HepG2 (cell line): ENCODE data around the gene ARAP1. TPM values are rescaled to one million over a fixed set of nuclear protein-coding genes. Genes with fewer than 3 reads are reported as not detected.

Source experiments
- BHLHE40 ChIP-seq: IDR thresholded peaks from 2 replicates; pipeline ENCODE4 v1.6.1; 2011; ENCODE audit warnings: low read length, improper control_type of control experiment
- CHCHD3 ChIP-seq: sonication (generic); formaldehyde crosslinking; IDR thresholded peaks from 2 replicates; pipeline ENCODE4 v1.8.0; 2022; ENCODE audit warnings: mild to moderate bottlenecking, missing genetic modification reagents, moderate library complexity
- CHD2 ChIP-seq: IDR thresholded peaks from 2 replicates; pipeline ENCODE4 v1.6.1; 2011; ENCODE audit warnings: low read depth, low read length, improper control_type of control experiment
- ELF4 ChIP-seq: sonication (generic); formaldehyde crosslinking; IDR thresholded peaks from 2 replicates; pipeline ENCODE4 v1.5.0; 2020; ENCODE audit warnings: missing genetic modification reagents, mild to moderate bottlenecking, moderate library complexity, borderline replicate concordance
- HMG20B ChIP-seq: conservative IDR thresholded peaks from 2 replicates; pipeline ENCODE4 v1.6.1; 2016; ENCODE audit warnings: missing genetic modification reagents, missing compliant biosample characterization
- HOXA3 ChIP-seq: sonication (generic); formaldehyde crosslinking; IDR thresholded peaks from 2 replicates; pipeline ENCODE4 v1.5.0; 2020; ENCODE audit warnings: missing genetic modification reagents
- IRX3 ChIP-seq: sonication (generic); formaldehyde crosslinking; IDR thresholded peaks from 2 replicates; pipeline ENCODE4 v1.8.1; 2023; ENCODE audit warnings: mild to moderate bottlenecking, low read depth, missing genetic modification reagents, borderline replicate concordance
- KDM6A ChIP-seq: IDR thresholded peaks from 2 replicates; pipeline ENCODE4 v1.6.1; 2016; ENCODE audit warnings: low read depth
- KLF16 ChIP-seq, 2 experiments: sonication (generic) in 1 of 2; formaldehyde crosslinking in 1 of 2; IDR thresholded peaks; 2 replicates each; pipeline versions ENCODE4 v1.6.1 to v1.8.0; 2016 to 2023; ENCODE audit warnings: missing genetic modification reagents in 2 of 2, missing compliant biosample characterization in 1 of 2
- MIER3 ChIP-seq: IDR thresholded peaks from 2 replicates; pipeline ENCODE4 v1.6.1; 2016; ENCODE audit warnings: missing compliant biosample characterization, borderline replicate concordance
- MTA3 ChIP-seq: sonication (generic); formaldehyde crosslinking; IDR thresholded peaks from 2 replicates; pipeline ENCODE4 v1.4.0; 2020; ENCODE audit warnings: missing genetic modification reagents
- RCOR2 ChIP-seq: IDR thresholded peaks from 2 replicates; pipeline ENCODE4 v1.6.1; 2016; ENCODE audit warnings: missing biosample characterization, missing genetic modification reagents
- SMAD9 ChIP-seq: sonication (generic); formaldehyde crosslinking; IDR thresholded peaks from 2 replicates; pipeline ENCODE4 v1.5.1; 2020; ENCODE audit warnings: mild to moderate bottlenecking, missing genetic modification reagents
- SRSF1 ChIP-seq: fragments of 200-400 bp; formaldehyde crosslinking; optimal IDR thresholded peaks from 2 replicates; pipeline ENCODE3; 2017; ENCODE audit warnings: mild to moderate bottlenecking, low read depth, low read length, moderate library complexity
- STAT5B ChIP-seq: sonication (generic); formaldehyde crosslinking; IDR thresholded peaks from 2 replicates; pipeline ENCODE4 v1.4.0; 2020; ENCODE audit warnings: missing genetic modification reagents
- SYNCRIP ChIP-seq: fragments of 200-400 bp; formaldehyde crosslinking; IDR thresholded peaks from 2 replicates; pipeline ENCODE4 v1.6.1; 2018; ENCODE audit warnings: mild to moderate bottlenecking, low read depth, low read length; ENCODE audit not compliant: insufficient read depth
- ZBTB1 ChIP-seq: sonication (generic); formaldehyde crosslinking; IDR thresholded peaks from 2 replicates; pipeline ENCODE4 v1.4.0; 2020; ENCODE audit warnings: missing genetic modification reagents, borderline replicate concordance
- ZIK1 ChIP-seq: sonication (generic); formaldehyde crosslinking; IDR thresholded peaks from 2 replicates; pipeline ENCODE4 v1.5.0; 2020; ENCODE audit warnings: mild to moderate bottlenecking, low read depth, missing genetic modification reagents, borderline replicate concordance
- ZKSCAN8 ChIP-seq: IDR thresholded peaks from 2 replicates; pipeline ENCODE4 v1.6.1; 2016; ENCODE audit warnings: borderline replicate concordance, missing genetic modification reagents, missing compliant biosample characterization
- ZMYM4 ChIP-seq: sonication (generic); formaldehyde crosslinking; IDR thresholded peaks from 2 replicates; pipeline ENCODE4 v1.8.1; 2023; ENCODE audit warnings: mild to moderate bottlenecking, missing genetic modification reagents
- ZNF232 ChIP-seq: sonication (generic); formaldehyde crosslinking; IDR thresholded peaks from 2 replicates; pipeline ENCODE4 v1.4.0; 2020; ENCODE audit warnings: missing genetic modification reagents, borderline replicate concordance
- ZNF24 ChIP-seq: fragments of 450-650 bp; IDR thresholded peaks from 2 replicates; pipeline ENCODE4 v1.6.1; 2017; ENCODE audit warnings: antibody characterized with exemption, mild to moderate bottlenecking
- ZNF317 ChIP-seq: sonication (generic); formaldehyde crosslinking; IDR thresholded peaks from 2 replicates; pipeline ENCODE4 v1.5.0; 2020; ENCODE audit warnings: mild to moderate bottlenecking, missing genetic modification reagents
- ZNF33B ChIP-seq: sonication (generic); formaldehyde crosslinking; IDR thresholded peaks from 2 replicates; pipeline ENCODE4 v1.5.1; 2020; ENCODE audit warnings: mild to moderate bottlenecking, missing genetic modification reagents
- ZNF510 ChIP-seq: sonication (generic); formaldehyde crosslinking; IDR thresholded peaks from 2 replicates; pipeline ENCODE4 v1.4.0; 2020; ENCODE audit warnings: low read depth, mild to moderate bottlenecking, missing genetic modification reagents
- ZNF562 ChIP-seq: sonication (generic); formaldehyde crosslinking; IDR thresholded peaks from 2 replicates; pipeline ENCODE4 v1.8.0; 2022; ENCODE audit warnings: missing genetic modification reagents, borderline replicate concordance
- ZNF629 ChIP-seq: sonication (generic); formaldehyde crosslinking; conservative IDR thresholded peaks from 2 replicates; pipeline ENCODE4 v1.5.0; 2020; ENCODE audit warnings: missing genetic modification reagents
- ZNF775 ChIP-seq: sonication (generic); formaldehyde crosslinking; IDR thresholded peaks from 2 replicates; pipeline ENCODE4 v1.4.0; 2020; ENCODE audit warnings: missing genetic modification reagents, mild to moderate bottlenecking, moderate library complexity, borderline replicate concordance
- polyA plus RNA-seq, 8 experiments: library from polyadenylated mRNA; depleted of rRNA in 3 of 8; stranded (reverse) in 7 of 8; unstranded in 1 of 8; fragments of >200 nt; fragmentation: Illumina TruSeq in 4 of 8; extraction: Trizol in 4 of 8; gene quantifications; 2 replicates each; pipeline versions ENCODE4 v1.2.1 to v1.2.3, GENCODE V29; 2011 to 2016; ENCODE audit warnings: low read depth in 4 of 8, missing spikeins in 1 of 8, mixed read lengths in 1 of 8; ENCODE audit not compliant: insufficient read depth in 1 of 8
- total RNA-seq, 5 experiments: library from RNA; depleted of rRNA; stranded (reverse); fragments of >200 nt; fragmentation: Illumina TruSeq; extraction: Trizol; gene quantifications; 2 replicates each; pipeline ENCODE4 v1.2.3, GENCODE V29; 2016; ENCODE audit warnings: low read depth in 1 of 5
- TF ChIP-seq, protein P1 (sequence below): sonication (generic); formaldehyde crosslinking; IDR thresholded peaks from 2 replicates; pipeline ENCODE4 v1.5.0; 2020; ENCODE audit warnings: mild to moderate bottlenecking, missing genetic modification reagents

Gene ARAP1
- total and polyA plus RNA-seq, 2 of the 13 experiments (the other 11 are each of a cell fraction or from before 2014, with no cell fraction given) = 43.2 to 55.5 TPM

DNA sequence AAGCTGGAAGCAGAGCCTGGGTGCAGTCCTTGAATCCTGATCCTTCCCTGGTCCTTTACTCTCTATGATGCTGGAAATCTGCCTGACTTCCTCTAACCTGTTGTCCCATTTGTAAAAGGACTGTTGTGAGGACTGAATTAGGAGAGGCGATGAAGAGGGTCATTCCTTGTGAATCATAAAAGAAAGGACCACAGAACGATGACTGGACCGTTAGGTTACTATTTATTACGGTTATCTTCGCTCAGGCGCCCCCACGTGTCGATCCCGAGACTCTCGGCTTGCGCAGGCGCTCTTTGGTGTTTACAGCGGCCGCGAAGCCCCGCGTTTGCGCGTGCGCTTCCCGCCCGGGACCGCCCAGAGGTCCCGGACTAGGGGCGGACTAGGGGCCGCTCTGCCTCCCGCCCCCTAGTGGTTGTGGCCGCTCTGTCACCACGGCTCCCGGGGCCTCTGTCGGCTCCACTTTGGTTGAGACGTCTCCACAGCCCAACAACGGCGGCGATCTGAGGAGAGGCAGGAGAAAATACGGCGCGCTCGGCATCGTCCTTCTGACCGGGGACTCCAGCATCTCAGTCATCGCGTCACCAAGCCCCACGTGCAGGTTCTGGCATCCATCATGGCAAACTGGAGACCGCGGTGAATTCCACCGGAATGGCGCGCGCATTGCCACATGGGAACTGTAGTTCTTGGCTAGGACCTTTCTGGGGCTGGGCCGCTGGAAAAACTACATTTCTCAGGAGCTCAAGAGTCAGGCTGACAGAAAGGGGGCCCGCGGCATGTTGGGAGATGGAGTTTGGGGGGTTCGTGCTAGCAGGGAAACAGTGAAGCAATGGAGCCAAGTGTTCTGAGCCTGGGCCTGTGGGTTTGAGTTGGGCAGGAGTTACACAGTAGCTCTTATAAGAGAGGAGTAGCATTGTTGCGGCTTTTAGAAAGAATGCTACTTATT, 41.5 kb upstream of the ARAP1 start, which contains the start of gene STARD10 (continued):
- TF ChIP-seq HOXA3 (CRISPR knock-in tag) (peak; percentile 84), HMG20B (CRISPR knock-in tag) (no peak), MTA3 (CRISPR knock-in tag) (no peak), ZNF775 (CRISPR knock-in tag) (no peak), CHCHD3 (CRISPR knock-in tag) (no peak), KDM6A (no peak), MIER3 (CRISPR knock-in tag) (peak; percentile 69; the same call in 1 of the 2 replicates), BHLHE40 (peak; percentile 71), ZBTB1 (CRISPR knock-in tag) (no peak), ZKSCAN8 (no peak), IRX3 (CRISPR knock-in tag) (0 out of 2 replicates have a peak, but pooled peaks have one; percentile 28), CHD2 (0 out of 2 replicates have a peak, but pooled peaks have one; percentile 60), SYNCRIP (no peak), ZNF33B (CRISPR knock-in tag) (peak; percentile 37; the same call in 1 of the 2 replicates), ZNF24 (peak; percentile 40; the same call in 1 of the 2 replicates), ZIK1 (CRISPR knock-in tag) (no peak), SRSF1 (peak; percentile 66), ELF4 (CRISPR knock-in tag) (no peak; the same call in 1 of the 2 replicates), STAT5B (CRISPR knock-in tag) (no peak), SMAD9 (0 out of 2 replicates have a peak, but pooled peaks have one; percentile 67), ZNF562 (CRISPR knock-in tag) (no peak), ZNF317 (CRISPR knock-in tag) (no peak), ZNF629 (CRISPR knock-in tag) (0 out of 2 replicates have a peak, but pooled peaks have one; percentile 14), ZMYM4 (CRISPR knock-in tag) (peak; percentile 68; the same call in 1 of the 2 replicates), RCOR2 (CRISPR knock-in tag) (no peak), ZNF510 (peak; percentile 67; the same call in 1 of the 2 replicates), KLF16 (CRISPR knock-in tag; IDR thresholded peaks at IDR 0.05) (peak in 1 of 2 experiments; percentile 64; a peak in 1 of 4 replicates), ZNF232 (CRISPR knock-in tag) (peak; percentile 71; the same call in 1 of the 2 replicates)
- TF ChIP-seq, protein P1, sequence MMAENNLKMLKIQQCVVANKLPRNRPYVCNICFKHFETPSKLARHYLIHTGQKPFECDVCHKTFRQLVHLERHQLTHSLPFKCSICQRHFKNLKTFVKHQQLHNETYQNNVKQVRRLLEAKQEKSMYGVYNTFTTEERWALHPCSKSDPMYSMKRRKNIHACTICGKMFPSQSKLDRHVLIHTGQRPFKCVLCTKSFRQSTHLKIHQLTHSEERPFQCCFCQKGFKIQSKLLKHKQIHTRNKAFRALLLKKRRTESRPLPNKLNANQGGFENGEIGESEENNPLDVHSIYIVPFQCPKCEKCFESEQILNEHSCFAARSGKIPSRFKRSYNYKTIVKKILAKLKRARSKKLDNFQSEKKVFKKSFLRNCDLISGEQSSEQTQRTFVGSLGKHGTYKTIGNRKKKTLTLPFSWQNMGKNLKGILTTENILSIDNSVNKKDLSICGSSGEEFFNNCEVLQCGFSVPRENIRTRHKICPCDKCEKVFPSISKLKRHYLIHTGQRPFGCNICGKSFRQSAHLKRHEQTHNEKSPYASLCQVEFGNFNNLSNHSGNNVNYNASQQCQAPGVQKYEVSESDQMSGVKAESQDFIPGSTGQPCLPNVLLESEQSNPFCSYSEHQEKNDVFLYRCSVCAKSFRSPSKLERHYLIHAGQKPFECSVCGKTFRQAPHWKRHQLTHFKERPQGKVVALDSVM (CRISPR knock-in tag) = peak; percentile 36
